ENCODE measurements around the gene ERICH6B.

DNA sequence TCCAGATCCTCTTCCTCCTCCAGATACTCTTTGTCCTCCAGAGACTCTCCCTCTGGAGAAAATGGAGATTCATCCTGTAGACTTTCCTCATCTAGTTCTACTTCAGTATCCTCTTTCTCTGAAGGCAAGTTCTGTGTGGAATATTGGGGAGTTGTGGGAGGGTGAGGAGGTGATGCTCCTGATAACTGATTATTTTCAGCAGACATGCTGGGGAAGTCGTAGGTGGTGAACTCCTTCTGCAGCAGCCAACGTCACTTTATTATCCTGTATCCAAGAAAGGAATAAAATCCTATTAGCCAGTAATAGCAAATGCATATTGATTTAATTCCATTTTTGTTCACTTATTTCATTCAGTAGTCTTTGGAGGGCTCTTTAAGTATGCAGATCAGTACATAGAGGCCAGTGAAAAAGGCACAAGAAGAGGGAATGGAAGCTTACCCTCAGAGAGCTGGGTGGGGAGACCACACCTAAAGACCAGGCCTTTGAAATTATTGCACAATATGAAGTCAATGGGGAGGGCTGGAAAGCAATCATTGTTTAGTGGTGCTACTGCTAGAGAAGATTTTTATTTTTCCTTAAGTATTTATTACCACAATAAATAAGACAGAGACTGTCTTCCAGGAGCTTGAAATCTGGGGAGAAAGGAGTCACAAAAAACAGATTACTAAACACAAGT, 18.6 kb downstream of the ERICH6B start:
- TF ChIP-seq CREB1 (IDR thresholded peaks at IDR 0.05; ENCODE audit: low read depth), result no peak
- TF ChIP-seq TAF1 (IDR thresholded peaks at IDR 0.05; ENCODE audit: low read depth), result no peak
- TF ChIP-seq, protein P1, sequence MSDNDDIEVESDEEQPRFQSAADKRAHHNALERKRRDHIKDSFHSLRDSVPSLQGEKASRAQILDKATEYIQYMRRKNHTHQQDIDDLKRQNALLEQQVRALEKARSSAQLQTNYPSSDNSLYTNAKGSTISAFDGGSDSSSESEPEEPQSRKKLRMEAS (IDR thresholded peaks at IDR 0.05), result no peak
